ENCODE measurements around the gene PAFAH1B1. TPM values are rescaled to one million over a fixed set of nuclear protein-coding genes. Genes with fewer than 3 reads are reported as not detected.
A peak's percentile ranks its signal among the peaks of the same experiment; 100 is the strongest.

PAFAH1B1 gene
- polyA plus RNA-seq, 2 of the 4 experiments (the other 2 are of a cell fraction): 122 to 197 TPM

DNA sequence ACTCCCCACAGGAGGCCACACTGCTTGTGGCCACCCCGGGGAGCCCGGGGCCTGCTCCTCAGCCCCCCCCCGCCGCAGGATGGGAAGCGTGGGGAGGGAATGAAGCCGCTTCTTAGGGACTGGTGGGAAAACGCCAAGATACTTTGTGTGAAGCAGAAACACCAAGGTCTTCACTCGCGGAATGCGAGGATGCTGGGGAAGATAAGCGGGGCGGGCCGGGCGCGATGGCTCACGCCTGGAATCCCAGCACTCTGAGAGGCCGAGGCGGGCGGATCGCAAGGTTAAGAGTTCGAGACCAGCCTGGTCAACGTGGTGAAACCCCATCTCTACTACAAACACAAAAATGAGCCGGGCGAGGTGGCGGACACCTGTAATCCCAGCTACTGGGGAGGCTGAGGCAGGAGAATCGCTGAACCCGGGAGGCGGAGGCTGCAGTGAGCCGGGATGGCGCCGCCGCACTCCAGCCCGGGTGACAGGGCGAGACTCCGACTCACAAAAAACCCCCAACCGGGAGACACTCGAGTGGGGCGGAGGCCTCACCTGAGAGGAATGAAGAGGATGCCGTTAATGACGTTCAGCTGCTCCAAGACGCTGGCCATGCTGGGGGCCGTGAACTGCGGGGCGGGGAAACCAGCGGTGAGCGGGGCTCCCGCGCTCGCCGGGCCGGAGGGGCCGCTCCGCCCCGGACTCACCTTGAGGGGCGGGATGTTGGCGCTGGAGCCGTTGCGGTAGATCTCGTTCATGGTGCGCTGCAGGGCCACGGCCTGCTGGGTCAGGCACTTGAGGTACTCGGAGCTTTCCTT is 97.8 kb downstream of the PAFAH1B1 start:
- H3K9me3 ChIP-seq: no peaks in the 10 kb centered on the region
- H3K4me2 ChIP-seq: no peak overlapping the region
- WGBS (ENCODE audit: missing lambda C conversion rate): 95% methylated on average over 62 of the region's 62 CpGs
- no peak for FAIRE-seq
- ATAC-seq: no peak
- no peak overlapping the region for H3K4me3 ChIP-seq
- ChIA-PET POLR2A (no interaction called here), CTCF (no interaction called here)
- H3K4me1 ChIP-seq: no peaks in the 10 kb centered on the region
- no peak overlapping the region for H3K27ac ChIP-seq
- 0 out of 5 replicates have a peak, but pooled peaks of 1 of the 2 experiments have one; percentile 16 for TF ChIP-seq JUN (IDR thresholded peaks at IDR 0.05)
- TF ChIP-seq, protein P1, sequence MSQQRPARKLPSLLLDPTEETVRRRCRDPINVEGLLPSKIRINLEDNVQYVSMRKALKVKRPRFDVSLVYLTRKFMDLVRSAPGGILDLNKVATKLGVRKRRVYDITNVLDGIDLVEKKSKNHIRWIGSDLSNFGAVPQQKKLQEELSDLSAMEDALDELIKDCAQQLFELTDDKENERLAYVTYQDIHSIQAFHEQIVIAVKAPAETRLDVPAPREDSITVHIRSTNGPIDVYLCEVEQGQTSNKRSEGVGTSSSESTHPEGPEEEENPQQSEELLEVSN (IDR thresholded peaks at IDR 0.05; ENCODE audit: borderline replicate concordance, low read depth): no peak
- no peak for TF ChIP-seq MAZ (IDR thresholded peaks at IDR 0.05; ENCODE audit: borderline replicate concordance, low read depth, low read length)
- no peak for DNase-seq (ENCODE audit: low read depth in 1 of 2, low spot score in 1 of 2)

DNA sequence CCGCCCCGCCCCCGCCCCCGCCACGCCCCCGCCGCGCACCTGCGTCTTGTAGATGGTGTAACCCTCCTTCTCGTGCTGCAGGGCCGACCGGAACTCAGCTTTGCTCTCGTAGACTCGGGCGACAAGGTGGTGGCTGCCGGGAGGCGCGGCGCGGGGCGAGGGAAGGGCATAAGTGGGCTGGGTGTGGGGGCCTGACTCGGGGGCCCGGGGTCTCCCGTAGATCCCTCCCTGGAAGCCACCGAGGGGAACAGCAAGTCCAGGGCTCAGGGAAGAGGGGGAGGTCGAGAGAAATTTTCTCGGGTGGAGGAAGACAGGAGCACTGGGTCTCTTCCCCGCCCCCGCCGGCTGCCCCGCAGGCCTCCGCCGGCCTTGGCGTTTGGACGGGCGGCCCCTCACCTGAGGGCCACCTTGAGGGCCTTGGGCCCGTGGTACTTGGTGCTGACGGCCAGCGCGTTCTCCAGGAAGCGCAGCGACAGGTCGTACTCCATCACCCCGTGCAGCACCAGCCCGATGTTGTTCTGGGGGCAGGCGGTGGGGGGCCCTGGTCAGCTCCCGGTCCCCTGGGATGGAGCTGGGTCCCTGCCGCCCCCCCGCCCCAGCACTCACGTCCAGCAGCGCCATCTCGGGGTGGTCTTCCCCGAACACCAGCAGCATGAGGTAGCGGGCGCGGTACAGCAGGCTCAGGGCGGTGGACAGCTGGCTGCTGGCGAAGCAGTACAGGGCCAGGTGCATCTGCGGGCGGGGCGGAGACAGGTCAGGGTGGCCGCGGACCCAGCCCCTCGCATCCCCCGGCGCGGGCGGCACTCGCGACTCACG is 98.7 kb downstream of the PAFAH1B1 start:
- FAIRE-seq (no peak), ATAC-seq (no peak), DNase-seq (ENCODE audit: low read depth in 1 of 2, low spot score in 1 of 2) (no peak)
- 95% methylated on average over 57 of the region's 71 CpGs for WGBS (ENCODE audit: missing lambda C conversion rate)
- TF ChIP-seq SREBF2 (IDR thresholded peaks at IDR 0.05) (no peak), HMGXB4 (CRISPR knock-in tag; IDR thresholded peaks at IDR 0.05; ENCODE audit: borderline replicate concordance) (no peak), ZC3H11A (IDR thresholded peaks at IDR 0.05) (no peak), USF2 (IDR thresholded peaks at IDR 0.05) (no peak), CBX2 (IDR thresholded peaks at IDR 0.05; ENCODE audit: borderline replicate concordance, low read depth) (no peak), NPAS2 (CRISPR knock-in tag; IDR thresholded peaks at IDR 0.05; ENCODE audit: borderline replicate concordance) (no peak), RFX5 (IDR thresholded peaks at IDR 0.05) (no peak), MAFK (IDR thresholded peaks at IDR 0.05; ENCODE audit: partially characterized antibody) (no peak), CHD2 (IDR thresholded peaks at IDR 0.05; ENCODE audit: low read length, partially characterized antibody) (no peak), FOSL2 (IDR thresholded peaks at IDR 0.05) (no peak), FOSL2 (CRISPR knock-in tag; IDR thresholded peaks at IDR 0.05) (no peak), FOSB (CRISPR knock-in tag; IDR thresholded peaks at IDR 0.05) (no peak), ZFP36 (IDR thresholded peaks at IDR 0.05; ENCODE audit: borderline replicate concordance, partially characterized antibody) (no peak), TFCP2L1 (CRISPR knock-in tag; IDR thresholded peaks at IDR 0.05) (no peak), JUN (IDR thresholded peaks at IDR 0.05) (no peak), CTCF (IDR thresholded peaks at IDR 0.05) (no peak), GATA3 (IDR thresholded peaks at IDR 0.05; ENCODE audit: borderline replicate concordance) (no peak)
- TF ChIP-seq, protein P1 (IDR thresholded peaks at IDR 0.05; ENCODE audit: borderline replicate concordance, low read depth): no peak
- TF ChIP-seq, protein P2, sequence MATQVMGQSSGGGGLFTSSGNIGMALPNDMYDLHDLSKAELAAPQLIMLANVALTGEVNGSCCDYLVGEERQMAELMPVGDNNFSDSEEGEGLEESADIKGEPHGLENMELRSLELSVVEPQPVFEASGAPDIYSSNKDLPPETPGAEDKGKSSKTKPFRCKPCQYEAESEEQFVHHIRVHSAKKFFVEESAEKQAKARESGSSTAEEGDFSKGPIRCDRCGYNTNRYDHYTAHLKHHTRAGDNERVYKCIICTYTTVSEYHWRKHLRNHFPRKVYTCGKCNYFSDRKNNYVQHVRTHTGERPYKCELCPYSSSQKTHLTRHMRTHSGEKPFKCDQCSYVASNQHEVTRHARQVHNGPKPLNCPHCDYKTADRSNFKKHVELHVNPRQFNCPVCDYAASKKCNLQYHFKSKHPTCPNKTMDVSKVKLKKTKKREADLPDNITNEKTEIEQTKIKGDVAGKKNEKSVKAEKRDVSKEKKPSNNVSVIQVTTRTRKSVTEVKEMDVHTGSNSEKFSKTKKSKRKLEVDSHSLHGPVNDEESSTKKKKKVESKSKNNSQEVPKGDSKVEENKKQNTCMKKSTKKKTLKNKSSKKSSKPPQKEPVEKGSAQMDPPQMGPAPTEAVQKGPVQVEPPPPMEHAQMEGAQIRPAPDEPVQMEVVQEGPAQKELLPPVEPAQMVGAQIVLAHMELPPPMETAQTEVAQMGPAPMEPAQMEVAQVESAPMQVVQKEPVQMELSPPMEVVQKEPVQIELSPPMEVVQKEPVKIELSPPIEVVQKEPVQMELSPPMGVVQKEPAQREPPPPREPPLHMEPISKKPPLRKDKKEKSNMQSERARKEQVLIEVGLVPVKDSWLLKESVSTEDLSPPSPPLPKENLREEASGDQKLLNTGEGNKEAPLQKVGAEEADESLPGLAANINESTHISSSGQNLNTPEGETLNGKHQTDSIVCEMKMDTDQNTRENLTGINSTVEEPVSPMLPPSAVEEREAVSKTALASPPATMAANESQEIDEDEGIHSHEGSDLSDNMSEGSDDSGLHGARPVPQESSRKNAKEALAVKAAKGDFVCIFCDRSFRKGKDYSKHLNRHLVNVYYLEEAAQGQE (IDR thresholded peaks at IDR 0.05): no peak
- Histone ChIP-seq H3K4me2 (no peak overlapping the region), H3K27ac (no peak overlapping the region), H3K9me3 (no peaks in the 10 kb centered on the region), H3K4me3 (no peak overlapping the region), H3K4me1 (no peaks in the 10 kb centered on the region)
- ChIA-PET CTCF (interaction anchor here (1.6 kb wide), 1 partner anchor 309 kb away, joined by 3 read pairs; no protein-coding TSS in a partner anchor), POLR2A (no interaction called here)
